ENCODE data around the gene DIPK2A.

Gene DIPK2A

GRCh38 chr3:143974271-143975238 is 2.9 kb downstream of the DIPK2A start:
- DNase-seq (ENCODE audit: low spot score), result peak; percentile 72

- peak; percentile 76 for DNase-seq (ENCODE audit: low spot score)
Observed at GRCh38 chr3:143975554-143976152, 4.0 kb downstream of the DIPK2A start.

DNA sequence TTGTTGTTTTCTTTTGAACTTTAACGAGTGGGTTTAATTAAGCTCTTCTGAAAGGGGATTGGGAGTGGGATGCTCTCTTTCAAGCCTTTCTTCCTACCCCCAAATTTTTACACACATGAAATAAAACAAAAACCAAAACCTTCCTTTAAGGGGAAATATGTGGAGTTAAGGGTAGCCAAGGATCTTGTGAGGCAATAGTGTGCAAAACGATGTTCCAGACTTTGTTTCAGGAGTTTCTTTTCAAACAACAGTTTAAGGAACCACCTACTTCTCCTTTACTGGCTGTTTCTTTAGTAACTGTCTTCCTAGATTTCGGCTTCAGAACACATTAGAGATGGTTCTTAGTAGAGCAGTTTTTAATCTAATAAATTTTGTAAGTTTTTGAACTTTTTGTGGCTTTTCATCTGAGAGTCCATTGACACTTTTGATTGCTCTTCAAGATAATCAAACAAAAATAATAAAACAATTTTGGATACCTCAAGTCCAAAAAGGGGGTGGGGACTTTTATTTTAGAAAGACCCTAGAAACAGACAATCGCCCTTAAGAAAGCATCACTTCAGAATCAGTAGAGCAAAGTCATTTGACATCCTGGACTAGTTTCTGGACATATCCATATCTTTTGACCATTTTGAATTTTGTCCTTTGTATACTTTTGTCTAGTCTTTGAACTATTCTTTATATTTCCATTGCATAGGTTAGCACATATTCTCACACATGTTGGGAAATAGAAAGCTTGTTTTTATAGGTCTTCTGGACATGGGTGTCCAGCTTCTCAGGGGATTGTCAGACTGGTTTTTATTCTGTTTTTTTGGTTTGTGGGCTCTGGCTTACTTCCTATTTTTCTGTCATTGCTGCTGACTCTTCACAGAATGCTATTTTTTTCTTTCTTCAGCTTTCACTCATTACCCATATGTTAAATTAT is 6.0 kb downstream of the DIPK2A start:
- no peak for DNase-seq (ENCODE audit: low spot score)

GRCh38 chr3:143978263-143978631 is 6.6 kb downstream of the DIPK2A start:
- no peak for DNase-seq (ENCODE audit: low spot score)

- DNase-seq (ENCODE audit: low spot score), result no peak
Observed at GRCh38 chr3:143979041-143979440, 7.4 kb downstream of the DIPK2A start.

DNA sequence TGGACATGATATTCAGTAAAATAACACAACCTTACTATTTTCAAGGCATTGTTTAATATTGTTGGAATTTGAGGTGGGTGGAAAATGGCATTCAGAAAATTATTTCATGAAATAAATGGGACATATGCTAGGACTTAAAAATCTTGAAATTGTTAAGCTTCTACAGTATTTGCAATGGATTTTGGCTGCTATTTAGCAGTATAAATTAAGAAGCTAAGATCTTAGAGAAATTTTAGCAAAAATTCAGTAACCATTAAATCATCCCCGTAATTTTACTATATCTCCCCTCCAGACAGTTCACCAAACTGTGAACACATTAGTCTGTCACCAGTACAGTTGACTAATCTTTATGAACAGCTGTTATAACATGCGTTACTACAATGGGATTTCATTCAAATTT is 8.2 kb downstream of the DIPK2A start:
- no peak for DNase-seq (ENCODE audit: low spot score)

DNA sequence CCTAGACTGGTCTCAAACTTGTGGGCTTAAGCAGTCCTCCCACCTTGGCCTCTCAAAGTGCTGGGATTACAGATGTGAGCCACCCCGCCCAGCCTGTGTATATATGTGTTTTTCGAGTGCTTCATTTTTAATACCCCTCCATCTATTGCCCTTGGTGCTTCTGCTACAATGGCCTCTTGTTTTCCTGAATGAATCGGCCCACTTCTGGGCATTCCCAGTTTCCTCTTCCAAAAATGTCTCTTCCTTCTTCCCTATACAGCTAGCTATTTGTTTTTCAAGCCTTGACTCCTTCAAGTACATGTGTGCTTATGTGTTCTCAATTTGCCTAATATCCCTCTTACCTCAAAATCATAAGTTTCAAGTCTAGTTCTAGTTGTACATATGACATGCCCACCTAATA is 16.7 kb downstream of the DIPK2A start:
- no peak for DNase-seq (ENCODE audit: low spot score)

- DNase-seq (ENCODE audit: low spot score), result no peak
Observed at GRCh38 chr3:143989461-143989860, 17.8 kb downstream of the DIPK2A start.

DNA sequence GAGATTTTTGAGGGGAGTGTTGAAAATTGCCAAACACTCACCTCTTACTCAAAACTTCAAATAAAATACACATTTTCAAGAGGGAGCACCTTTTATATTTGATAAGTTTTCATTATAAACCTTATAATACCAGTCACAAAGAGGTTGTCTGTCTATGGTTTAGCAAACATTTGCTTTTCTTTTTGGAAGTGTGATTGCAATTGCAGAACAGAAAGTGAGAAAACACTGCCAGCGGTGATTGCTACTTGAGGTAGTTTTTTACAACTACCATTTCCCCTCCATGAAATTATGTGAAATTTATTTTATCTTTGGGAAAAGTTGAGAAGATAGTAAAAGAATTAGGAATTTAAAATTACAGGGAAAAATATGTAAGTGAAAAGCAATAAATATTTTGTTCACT is 20.1 kb downstream of the DIPK2A start:
- no peak for DNase-seq (ENCODE audit: low spot score)

GRCh38 chr3:143998266-143998665 is 26.6 kb downstream of the DIPK2A start:
- peak; percentile 34 for DNase-seq (ENCODE audit: low spot score)

- no peak for DNase-seq (ENCODE audit: low spot score)
Observed at GRCh38 chr3:144003051-144003450, 31.4 kb downstream of the DIPK2A start.

GRCh38 chr3:144010371-144010770 is 38.7 kb downstream of the DIPK2A start:
- DNase-seq (ENCODE audit: low spot score), result no peak

DNA sequence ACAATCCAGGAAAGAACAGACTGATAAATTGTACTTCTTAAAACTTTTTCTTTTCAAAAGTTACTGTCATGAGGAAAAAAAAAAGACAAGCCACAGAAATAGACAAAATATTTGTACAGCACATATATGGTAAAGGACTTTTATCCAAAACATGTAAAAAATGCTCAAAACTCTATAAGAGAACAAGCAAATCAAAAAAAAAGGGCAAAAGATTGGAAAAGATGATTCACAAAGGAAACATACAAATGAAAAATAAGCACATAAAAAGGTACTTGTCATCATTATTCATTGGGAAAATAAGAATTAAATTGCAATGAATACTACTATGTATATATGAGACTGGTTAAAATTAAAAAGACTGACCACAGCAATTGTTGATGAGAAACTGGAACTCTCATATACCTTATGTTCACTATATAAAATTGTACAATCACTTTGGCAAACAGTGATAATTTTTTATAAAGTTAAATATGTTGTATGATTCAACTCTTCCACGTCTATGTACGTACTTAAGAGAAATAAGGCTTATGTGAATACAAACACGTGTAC is 39.7 kb downstream of the DIPK2A start:
- no peak for DNase-seq (ENCODE audit: low spot score)

GRCh38 chr3:144015133-144015532 is 43.5 kb downstream of the DIPK2A start:
- DNase-seq (ENCODE audit: low spot score), result no peak

DNA sequence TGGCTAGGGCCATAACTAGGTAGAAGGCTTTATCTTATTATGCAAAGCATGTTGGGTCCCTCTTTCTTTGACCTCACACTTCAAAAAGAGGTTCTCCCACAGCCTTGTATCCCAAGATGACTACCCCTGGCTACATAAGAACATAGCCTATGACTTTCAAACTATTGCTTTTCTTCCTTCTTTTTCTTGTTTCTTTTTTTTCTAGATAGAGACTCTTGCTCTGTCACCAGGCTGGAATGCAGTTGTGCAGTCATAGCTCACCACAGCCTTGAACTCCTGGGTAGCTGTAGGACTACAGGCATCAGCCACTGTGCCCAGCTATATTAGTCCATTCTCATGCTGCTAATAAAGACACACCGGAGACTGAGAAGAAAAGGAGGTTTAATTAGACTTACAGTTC is 47.2 kb downstream of the DIPK2A start:
- DNase-seq (ENCODE audit: low spot score), result no peak

Data from RKO (cell line).